ENCODE results near the gene AP3D1. TPM values are rescaled to one million over a fixed set of nuclear protein-coding genes. Genes with fewer than 3 reads are reported as not detected.

Gene AP3D1
- total RNA-seq, 4 donors from 2014 or later, result 71.0 to 139 (median 99.0) TPM

- H3K27ac ChIP-seq, result no peak overlapping the region
- peaks cover 0 to 5% of the 10 kb centered on the region in 2 donors for H3K4me1 ChIP-seq
- DNase-seq, result no peak
- intact Hi-C loops (cut with DNase I; ENCODE audit: low total_unique reads), result no loop called here
- no peak for ATAC-seq
- in situ Hi-C loops (cut with MboI; ENCODE audit: low sequenced_read_pairs in 4 of 4), result no loop called here
- no peaks in the 10 kb centered on the region for H3K9me3 ChIP-seq
- no peaks in the 10 kb centered on the region for H3K27me3 ChIP-seq
- TF ChIP-seq POLR2A (IDR thresholded peaks at IDR 0.05) (no peak), CTCF (IDR thresholded peaks at IDR 0.05 in 4 of 5, conservative IDR thresholded peaks at IDR 0.05 in 1 of 5) (no peak)
- peaks cover 0 to 40% of the 10 kb centered on the region in 2 donors for H3K36me3 ChIP-seq
- H3K4me3 ChIP-seq, result no peak overlapping the region
Measured at GRCh38 chr19:2193807-2194206, 42.4 kb upstream of the AP3D1 start.

- H3K4me3 ChIP-seq, result no peak overlapping the region
- intact Hi-C loops (cut with DNase I; ENCODE audit: low total_unique reads) (no loop called here), in situ Hi-C loops (cut with MboI; ENCODE audit: low sequenced_read_pairs in 4 of 4) (no loop called here)
- H3K27ac ChIP-seq, result no peak overlapping the region
- ATAC-seq, result no peak
- no peak for DNase-seq
- TF ChIP-seq CTCF (IDR thresholded peaks at IDR 0.05 in 4 of 5, conservative IDR thresholded peaks at IDR 0.05 in 1 of 5), result no peak
- no peak for TF ChIP-seq POLR2A (IDR thresholded peaks at IDR 0.05)
- peaks cover 0 to 40% of the 10 kb centered on the region in 2 donors for H3K36me3 ChIP-seq
- H3K9me3 ChIP-seq, result no peaks in the 10 kb centered on the region
- peaks cover 0 to 11% of the 10 kb centered on the region in 2 donors for H3K4me1 ChIP-seq
- H3K27me3 ChIP-seq, result no peaks in the 10 kb centered on the region
Measured at GRCh38 chr19:2192862-2193261, 41.5 kb upstream of the AP3D1 start.

GRCh38 chr19:2191456-2192310, 40.3 kb upstream of the AP3D1 start:
- H3K4me3 ChIP-seq, result no peak overlapping the region
- no peak overlapping the region for H3K27ac ChIP-seq
- H3K9me3 ChIP-seq, result no peaks in the 10 kb centered on the region
- ATAC-seq, result no peak
- no peak for DNase-seq
- H3K36me3 ChIP-seq, result peaks cover 0 to 40% of the 10 kb centered on the region in 2 donors
- TF ChIP-seq POLR2A (IDR thresholded peaks at IDR 0.05), result no peak
- TF ChIP-seq CTCF (IDR thresholded peaks at IDR 0.05 in 4 of 5, conservative IDR thresholded peaks at IDR 0.05 in 1 of 5), result no peak
- intact Hi-C loops (cut with DNase I; ENCODE audit: low total_unique reads), result no loop called here
- peaks cover 9 to 22% of the 10 kb centered on the region in 2 donors for H3K4me1 ChIP-seq
- in situ Hi-C loops (cut with MboI; ENCODE audit: low sequenced_read_pairs in 4 of 4), result no loop called here
- H3K27me3 ChIP-seq, result no peaks in the 10 kb centered on the region

GRCh38 chr19:2190848-2191455, 39.6 kb upstream of the AP3D1 start:
- H3K9me3 ChIP-seq, result no peaks in the 10 kb centered on the region
- TF ChIP-seq POLR2A (IDR thresholded peaks at IDR 0.05), result no peak
- TF ChIP-seq CTCF (IDR thresholded peaks at IDR 0.05 in 4 of 5, conservative IDR thresholded peaks at IDR 0.05 in 1 of 5), result no peak
- no peak for ATAC-seq
- H3K4me1 ChIP-seq, result peaks cover 16 to 28% of the 10 kb centered on the region in 2 donors
- peaks cover 0 to 40% of the 10 kb centered on the region in 2 donors for H3K36me3 ChIP-seq
- in situ Hi-C loops (cut with MboI; ENCODE audit: low sequenced_read_pairs in 4 of 4) (no loop called here), intact Hi-C loops (cut with DNase I; ENCODE audit: low total_unique reads) (no loop called here)
- H3K27me3 ChIP-seq, result no peaks in the 10 kb centered on the region
- H3K4me3 ChIP-seq, result no peak overlapping the region
- DNase-seq, result no peak
- no peak overlapping the region for H3K27ac ChIP-seq
